A549 (cell line): ENCODE results near the gene TSN. TPM values are rescaled to one million over a fixed set of nuclear protein-coding genes. Genes with fewer than 3 reads are reported as not detected.

Source experiments
- ATAC-seq, 2 experiments: fragments of 200-7000 bp in 1 of 2; fragments of >200 bp in 1 of 2; cut with Nextera tagmentation in 1 of 2; cut with Tn5 transposase in 1 of 2; 3 replicates each; pipeline versions ENCODE4 v1.8.0 to v1.9.1; 2018 to 2020; ENCODE audit warnings: mild to moderate bottlenecking in 1 of 2, moderate library complexity in 1 of 2
- CTCF ChIA-PET: fragments of 300-600 bp; sonication (Branson Sonifier 250); formaldehyde crosslinking; extraction: SDS; loops from one replicate; lab custom pipeline; 2021; ENCODE audit warnings: antibody characterized with exemption, inconsistent platforms; lab: Yijun Ruan, JAX
- POLR2A ChIA-PET: fragments of 350-600 bp; formaldehyde crosslinking; extraction: SDS; loops from one replicate; lab custom pipeline; 2021; ENCODE audit warnings: antibody characterized with exemption, inconsistent platforms; lab: Yijun Ruan, JAX
- DNase-seq, 2 experiments: peaks; one replicate each; pipeline versions ENCODE4 v3.0.0 to v3.0.0-alpha.2; 2011 to 2016; ENCODE audit warnings: low read depth in 1 of 2, low spot score in 1 of 2
- FAIRE-seq: peaks from 2 replicates; lab custom pipeline; 2011; peaks lifted over from hg19 to GRCh38; lab: Jason Lieb, UNC
- H3K27ac ChIP-seq, 2 experiments: fragments of >200 bp; sonication (Bioruptor Twin); formaldehyde crosslinking; 3 replicates each; pipeline ENCODE4 v1.5.1; 2016 to 2017
- H3K4me1 ChIP-seq: fragments of >200 bp; sonication (Bioruptor Twin); formaldehyde crosslinking; 3 replicates; pipeline ENCODE4 v1.6.1; 2016
- H3K4me2 ChIP-seq: fragments of >200 bp; sonication (Bioruptor Twin); formaldehyde crosslinking; 3 replicates; pipeline ENCODE4 v1.6.1; 2016
- H3K4me3 ChIP-seq: fragments of >200 bp; sonication (Bioruptor Twin); formaldehyde crosslinking; 3 replicates; pipeline ENCODE4 v1.5.1; 2016
- H3K9me3 ChIP-seq: fragments of >200 bp; sonication (Bioruptor Twin); formaldehyde crosslinking; 3 replicates; pipeline ENCODE4 v1.6.1; 2016
- CBX2 ChIP-seq: fragments of 200-600 bp; sonication (generic); IDR thresholded peaks from 2 replicates; pipeline ENCODE4 v1.6.1; 2016; ENCODE audit warnings: low read depth, mild to moderate bottlenecking, borderline replicate concordance
- CBX8 ChIP-seq: fragments of 200-600 bp; sonication (generic); IDR thresholded peaks from 2 replicates; pipeline ENCODE4 v1.6.1; 2016
- CEBPB ChIP-seq, 2 experiments: fragments of >200 bp in 1 of 2; sonication (Bioruptor Twin) in 1 of 2; formaldehyde crosslinking in 1 of 2; IDR thresholded peaks; 2 replicates each; pipeline ENCODE4 v1.6.1; 2012 to 2016
- CHD2 ChIP-seq: fragments of 150-350 bp; IDR thresholded peaks from 2 replicates; pipeline ENCODE4 v1.6.1; 2014; ENCODE audit warnings: low read length; ENCODE audit not compliant: partially characterized antibody
- CHD4 ChIP-seq: fragments of 200-600 bp; sonication (generic); IDR thresholded peaks from 2 replicates; pipeline ENCODE4 v1.6.1; 2016; ENCODE audit warnings: antibody characterized with exemption, mild to moderate bottlenecking, borderline replicate concordance
- EHF ChIP-seq: fragments of 250-450 bp; sonication (Bioruptor Pico); IDR thresholded peaks from 2 replicates; pipeline ENCODE4 v1.5.0; 2020; ENCODE audit warnings: mild to moderate bottlenecking
- FOSL2 ChIP-seq, 2 experiments: fragments of 450-650 bp in 1 of 2; fragments of >200 bp in 1 of 2; sonication (Bioruptor Twin) in 1 of 2; formaldehyde crosslinking; IDR thresholded peaks; 2 replicates each; pipeline versions ENCODE4 v1.5.0 to v1.6.1; 2016 to 2020; ENCODE audit warnings: mild to moderate bottlenecking in 1 of 2, moderate library complexity in 1 of 2
- FOXS1 ChIP-seq: fragments of 250-450 bp; sonication (Bioruptor Pico); IDR thresholded peaks from 2 replicates; pipeline ENCODE4 v1.5.0; 2020; ENCODE audit warnings: mild to moderate bottlenecking, moderate library complexity
- GATA3 ChIP-seq: IDR thresholded peaks from 2 replicates; pipeline ENCODE4 v1.6.1; 2012; ENCODE audit warnings: borderline replicate concordance
- HDAC2 ChIP-seq: fragments of 200-600 bp; sonication (generic); IDR thresholded peaks from 2 replicates; pipeline ENCODE4 v1.6.1; 2016
- JUN ChIP-seq, 2 experiments: fragments of >200 bp; sonication (Bioruptor Twin); formaldehyde crosslinking; IDR thresholded peaks; 2 replicates in 1 of 2; 3 replicates in 1 of 2; pipeline ENCODE4 v1.6.1; 2016 to 2017
- KDM1A ChIP-seq: fragments of 200-600 bp; sonication (generic); IDR thresholded peaks from 2 replicates; pipeline ENCODE4 v1.6.1; 2016; ENCODE audit warnings: low read depth, mild to moderate bottlenecking
- MAZ ChIP-seq: fragments of 150-350 bp; IDR thresholded peaks from 2 replicates; pipeline ENCODE4 v1.6.1; 2014; ENCODE audit warnings: antibody characterized with exemption, low read depth, low read length, borderline replicate concordance
- NPAS2 ChIP-seq: fragments of 250-450 bp; sonication (Bioruptor Pico); IDR thresholded peaks from 2 replicates; pipeline ENCODE4 v1.8.0; 2022; ENCODE audit warnings: mild to moderate bottlenecking, moderate library complexity, borderline replicate concordance
- NR3C1 ChIP-seq: fragments of >200 bp; sonication (Bioruptor Twin); formaldehyde crosslinking; IDR thresholded peaks from 3 replicates; pipeline ENCODE4 v1.6.1; 2017
- PHF8 ChIP-seq: fragments of 200-600 bp; sonication (generic); IDR thresholded peaks from 2 replicates; pipeline ENCODE4 v1.6.1; 2016; ENCODE audit warnings: low read depth, mild to moderate bottlenecking, antibody characterized with exemption, moderate library complexity, borderline replicate concordance
- POLR2A ChIP-seq: IDR thresholded peaks from 2 replicates; pipeline ENCODE4 v1.6.1; 2012; ENCODE audit warnings: mild to moderate bottlenecking, low read length
- POLR2AphosphoS2 ChIP-seq: conservative IDR thresholded peaks from 2 replicates; pipeline ENCODE4 v1.6.1; 2012; ENCODE audit warnings: low read length, improper control_type of control experiment, inconsistent platforms
- RAD21 ChIP-seq, 2 experiments: fragments of >200 bp in 1 of 2; sonication (Bioruptor Twin) in 1 of 2; formaldehyde crosslinking in 1 of 2; IDR thresholded peaks in 1 of 2; conservative IDR thresholded peaks in 1 of 2; 2 replicates in 1 of 2; 3 replicates in 1 of 2; pipeline ENCODE4 v1.6.1; 2012 to 2018; ENCODE audit warnings: inconsistent platforms in 1 of 2
- RCOR1 ChIP-seq: fragments of 150-350 bp; IDR thresholded peaks from 2 replicates; pipeline ENCODE4 v1.6.1; 2014; ENCODE audit warnings: antibody characterized with exemption, low read length, low read depth
- RNF2 ChIP-seq: fragments of 200-600 bp; sonication (generic); IDR thresholded peaks from 2 replicates; pipeline ENCODE4 v1.6.1; 2016; ENCODE audit warnings: low read depth, mild to moderate bottlenecking, antibody characterized with exemption, moderate library complexity, borderline replicate concordance
- SMC3 ChIP-seq: fragments of >200 bp; sonication (Bioruptor Twin); formaldehyde crosslinking; IDR thresholded peaks from 3 replicates; pipeline ENCODE4 v1.6.1; 2018; ENCODE audit warnings: inconsistent platforms
- TP53 ChIP-seq: fragments of 250-450 bp; sonication (Bioruptor Pico); IDR thresholded peaks from 2 replicates; pipeline ENCODE4 v1.5.0; 2021; ENCODE audit warnings: mild to moderate bottlenecking, moderate library complexity
- ZC3H11A ChIP-seq: fragments of 450-650 bp; IDR thresholded peaks from 2 replicates; pipeline ENCODE4 v1.6.1; 2014; ENCODE audit warnings: antibody characterized with exemption, mild to moderate bottlenecking
- ZFP36 ChIP-seq: fragments of 450-650 bp; IDR thresholded peaks from 2 replicates; pipeline ENCODE4 v1.6.1; 2014; ENCODE audit warnings: borderline replicate concordance; ENCODE audit not compliant: partially characterized antibody
- ZNF302 ChIP-seq: fragments of 250-450 bp; sonication (Bioruptor Pico); IDR thresholded peaks from 2 replicates; pipeline ENCODE4 v1.9.0; 2021; ENCODE audit warnings: inconsistent platforms, mild to moderate bottlenecking, moderate library complexity
- WGBS: methylation state at CpG from one replicate; pipeline ENCODE4 v1.1.6; 2017; ENCODE audit errors: missing lambda C conversion rate; 5-methylcytosine and 5-hydroxymethylcytosine counted together
- polyA plus RNA-seq, 4 experiments: library from polyadenylated mRNA; depleted of rRNA in 3 of 4; stranded (reverse); fragments of >200 nt; fragmentation: RNase III in 1 of 4; extraction: RNeasy Plus Mini Kit Qiagen cat#74134 plus additional on column Dnase treatment in 1 of 4; gene quantifications; 2 replicates in 3 of 4; 3 replicates in 1 of 4; pipeline ENCODE4 v1.2.3, GENCODE V29; 2011 to 2017
- TF ChIP-seq, protein P1 (sequence below): fragments of 250-450 bp; sonication (Bioruptor Pico); IDR thresholded peaks from 2 replicates; pipeline ENCODE4 v1.5.0; 2020; ENCODE audit warnings: low read depth, mild to moderate bottlenecking, moderate library complexity
- TF ChIP-seq, protein P2 (sequence below): IDR thresholded peaks from 2 replicates; pipeline ENCODE4 v1.6.1; 2012; ENCODE audit warnings: low read depth, borderline replicate concordance
- TF ChIP-seq, protein P3 (sequence below): fragments of 450-650 bp; IDR thresholded peaks from 2 replicates; pipeline ENCODE4 v1.6.1; 2014; ENCODE audit warnings: antibody characterized with exemption
- TF ChIP-seq, protein P4 (sequence below): fragments of 250-450 bp; sonication (Bioruptor Pico); IDR thresholded peaks from 2 replicates; pipeline ENCODE4 v1.5.0; 2021; ENCODE audit warnings: mild to moderate bottlenecking, moderate library complexity, borderline replicate concordance
- TF ChIP-seq, protein P5 (sequence below): fragments of >200 bp; sonication (Bioruptor Twin); formaldehyde crosslinking; IDR thresholded peaks from 2 replicates; pipeline ENCODE4 v1.6.1; 2016
- TF ChIP-seq, protein P6 (sequence below): fragments of 150-350 bp; IDR thresholded peaks from 2 replicates; pipeline ENCODE4 v1.6.1; 2014; ENCODE audit warnings: low read depth, mild to moderate bottlenecking, low read length

Gene TSN
- polyA plus RNA-seq, 2 of the 4 experiments (the other 2 are of a cell fraction) = 56.8 to 101 TPM

DNA sequence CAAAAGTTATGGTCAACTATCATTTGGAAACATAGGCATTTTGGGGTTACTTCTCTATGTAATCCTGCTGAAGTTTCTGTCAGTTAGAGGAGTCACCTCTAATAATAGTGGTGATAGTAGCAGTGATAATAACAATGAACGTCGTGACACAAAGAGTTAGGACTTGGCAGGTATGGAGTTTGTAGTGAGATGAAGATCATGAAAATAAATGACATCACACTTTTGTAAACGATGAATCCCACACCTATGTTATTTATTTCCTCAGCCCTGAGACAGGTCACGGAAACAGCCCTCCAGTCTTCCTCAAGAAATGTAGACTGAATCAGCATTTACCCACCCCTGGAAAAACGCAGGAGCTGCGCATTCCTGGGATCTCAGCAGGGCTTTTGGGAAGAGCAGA is 38.8 kb downstream of the TSN start:
- 49% methylated on average over 6 of the region's 6 CpGs for WGBS
- H3K4me2 ChIP-seq = no peak overlapping the region
- ChIA-PET POLR2A (interaction anchor here (0.6 kb wide), 1 partner anchor 13 kb away, joined by 4 read pairs; no protein-coding TSS in a partner anchor), CTCF (interaction anchor here (1.1 to 1.4 kb wide), 2 partner anchors 9 to 17 kb away, joined by 3 to 5 read pairs; no protein-coding TSS in a partner anchor)
- FAIRE-seq = no peak
- no peak overlapping the region for H3K27ac ChIP-seq
- DNase-seq = no peak
- ATAC-seq = no peak
- H3K4me3 ChIP-seq = no peak overlapping the region
- H3K9me3 ChIP-seq = no peaks in the 10 kb centered on the region
- H3K4me1 ChIP-seq = peaks cover 8% of the 10 kb centered on the region
- TF ChIP-seq MAZ = no peak
- no peak for TF ChIP-seq ZNF302 (CRISPR knock-in tag)
- TF ChIP-seq, protein P1, sequence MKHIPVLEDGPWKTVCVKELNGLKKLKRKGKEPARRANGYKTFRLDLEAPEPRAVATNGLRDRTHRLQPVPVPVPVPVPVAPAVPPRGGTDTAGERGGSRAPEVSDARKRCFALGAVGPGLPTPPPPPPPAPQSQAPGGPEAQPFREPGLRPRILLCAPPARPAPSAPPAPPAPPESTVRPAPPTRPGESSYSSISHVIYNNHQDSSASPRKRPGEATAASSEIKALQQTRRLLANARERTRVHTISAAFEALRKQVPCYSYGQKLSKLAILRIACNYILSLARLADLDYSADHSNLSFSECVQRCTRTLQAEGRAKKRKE = no peak
- no peak for TF ChIP-seq RAD21 (conservative IDR thresholded peaks at IDR 0.05 in 1 of 2, IDR thresholded peaks at IDR 0.05 in 1 of 2)
- TF ChIP-seq, protein P2, sequence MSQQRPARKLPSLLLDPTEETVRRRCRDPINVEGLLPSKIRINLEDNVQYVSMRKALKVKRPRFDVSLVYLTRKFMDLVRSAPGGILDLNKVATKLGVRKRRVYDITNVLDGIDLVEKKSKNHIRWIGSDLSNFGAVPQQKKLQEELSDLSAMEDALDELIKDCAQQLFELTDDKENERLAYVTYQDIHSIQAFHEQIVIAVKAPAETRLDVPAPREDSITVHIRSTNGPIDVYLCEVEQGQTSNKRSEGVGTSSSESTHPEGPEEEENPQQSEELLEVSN = no peak
- no peak for TF ChIP-seq ZC3H11A
- no peak for TF ChIP-seq POLR2A
- TF ChIP-seq FOXS1 (CRISPR knock-in tag) = no peak
- TF ChIP-seq, protein P3, sequence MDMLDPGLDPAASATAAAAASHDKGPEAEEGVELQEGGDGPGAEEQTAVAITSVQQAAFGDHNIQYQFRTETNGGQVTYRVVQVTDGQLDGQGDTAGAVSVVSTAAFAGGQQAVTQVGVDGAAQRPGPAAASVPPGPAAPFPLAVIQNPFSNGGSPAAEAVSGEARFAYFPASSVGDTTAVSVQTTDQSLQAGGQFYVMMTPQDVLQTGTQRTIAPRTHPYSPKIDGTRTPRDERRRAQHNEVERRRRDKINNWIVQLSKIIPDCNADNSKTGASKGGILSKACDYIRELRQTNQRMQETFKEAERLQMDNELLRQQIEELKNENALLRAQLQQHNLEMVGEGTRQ = no peak
- TF ChIP-seq, protein P4, sequence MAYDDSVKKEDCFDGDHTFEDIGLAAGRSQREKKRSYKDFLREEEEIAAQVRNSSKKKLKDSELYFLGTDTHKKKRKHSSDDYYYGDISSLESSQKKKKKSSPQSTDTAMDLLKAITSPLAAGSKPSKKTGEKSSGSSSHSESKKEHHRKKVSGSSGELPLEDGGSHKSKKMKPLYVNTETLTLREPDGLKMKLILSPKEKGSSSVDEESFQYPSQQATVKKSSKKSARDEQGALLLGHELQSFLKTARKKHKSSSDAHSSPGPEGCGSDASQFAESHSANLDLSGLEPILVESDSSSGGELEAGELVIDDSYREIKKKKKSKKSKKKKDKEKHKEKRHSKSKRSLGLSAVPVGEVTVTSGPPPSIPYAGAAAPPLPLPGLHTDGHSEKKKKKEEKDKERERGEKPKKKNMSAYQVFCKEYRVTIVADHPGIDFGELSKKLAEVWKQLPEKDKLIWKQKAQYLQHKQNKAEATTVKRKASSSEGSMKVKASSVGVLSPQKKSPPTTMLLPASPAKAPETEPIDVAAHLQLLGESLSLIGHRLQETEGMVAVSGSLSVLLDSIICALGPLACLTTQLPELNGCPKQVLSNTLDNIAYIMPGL (CRISPR knock-in tag) = no peak
- TF ChIP-seq, protein P5, sequence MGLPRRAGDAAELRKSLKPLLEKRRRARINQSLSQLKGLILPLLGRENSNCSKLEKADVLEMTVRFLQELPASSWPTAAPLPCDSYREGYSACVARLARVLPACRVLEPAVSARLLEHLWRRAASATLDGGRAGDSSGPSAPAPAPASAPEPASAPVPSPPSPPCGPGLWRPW = no peak
- no peak for TF ChIP-seq CHD4
- TF ChIP-seq POLR2AphosphoS2 = no peak
- TF ChIP-seq JUN (IDR thresholded peaks at IDR 0.05) = no peak
- no peak for TF ChIP-seq RCOR1
- no peak for TF ChIP-seq GATA3

DNA sequence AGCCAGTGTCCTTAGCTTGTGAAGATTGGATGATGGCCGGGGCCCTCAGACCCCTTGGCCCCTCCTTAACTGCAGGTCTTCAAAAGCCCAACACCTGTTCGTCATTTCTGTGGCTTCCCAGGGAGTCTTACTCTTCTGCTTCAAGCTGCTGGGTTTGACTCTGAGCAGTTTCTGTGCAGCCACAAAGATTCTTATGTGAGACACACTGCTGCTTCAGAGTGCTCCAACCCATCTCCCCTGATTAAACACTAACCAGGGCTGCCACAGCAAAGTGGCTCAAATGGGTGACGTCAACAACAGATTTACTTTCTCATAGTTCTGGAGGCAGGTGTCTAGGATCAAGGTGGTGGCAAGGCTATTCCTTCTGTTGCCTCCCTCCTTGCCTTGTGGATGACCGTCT is 40.8 kb downstream of the TSN start:
- CTCF ChIA-PET = no interaction called here
- POLR2A ChIA-PET = no interaction called here
- no peak for FAIRE-seq
- Histone ChIP-seq H3K27ac (no peak overlapping the region), H3K4me2 (no peak overlapping the region), H3K4me3 (no peak overlapping the region), H3K4me1 (no peaks in the 10 kb centered on the region), H3K9me3 (no peaks in the 10 kb centered on the region; the same call in 2 of the 3 replicates)
- DNase-seq = no peak
- 43% methylated on average over 4 of the region's 4 CpGs for WGBS
- no peak for ATAC-seq
- TF ChIP-seq RNF2 (no peak), POLR2A (no peak), CEBPB (IDR thresholded peaks at IDR 0.05) (no peak), FOSL2 (IDR thresholded peaks at IDR 0.05) (no peak), FOSL2 (CRISPR knock-in tag; IDR thresholded peaks at IDR 0.05) (no peak), PHF8 (no peak), CHD2 (no peak), CBX8 (no peak), NR3C1 (no peak), NPAS2 (CRISPR knock-in tag) (no peak), JUN (IDR thresholded peaks at IDR 0.05) (no peak), ZFP36 (no peak), KDM1A (no peak), SMC3 (no peak), RAD21 (conservative IDR thresholded peaks at IDR 0.05 in 1 of 2, IDR thresholded peaks at IDR 0.05 in 1 of 2) (no peak), HDAC2 (no peak), TP53 (no peak), CBX2 (no peak), EHF (no peak)
- TF ChIP-seq, protein P6, sequence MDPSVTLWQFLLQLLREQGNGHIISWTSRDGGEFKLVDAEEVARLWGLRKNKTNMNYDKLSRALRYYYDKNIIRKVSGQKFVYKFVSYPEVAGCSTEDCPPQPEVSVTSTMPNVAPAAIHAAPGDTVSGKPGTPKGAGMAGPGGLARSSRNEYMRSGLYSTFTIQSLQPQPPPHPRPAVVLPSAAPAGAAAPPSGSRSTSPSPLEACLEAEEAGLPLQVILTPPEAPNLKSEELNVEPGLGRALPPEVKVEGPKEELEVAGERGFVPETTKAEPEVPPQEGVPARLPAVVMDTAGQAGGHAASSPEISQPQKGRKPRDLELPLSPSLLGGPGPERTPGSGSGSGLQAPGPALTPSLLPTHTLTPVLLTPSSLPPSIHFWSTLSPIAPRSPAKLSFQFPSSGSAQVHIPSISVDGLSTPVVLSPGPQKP = no peak
